DOHH2 (cell line): ENCODE data around the gene CERK.

ENCODE experiments used
- EZH2phosphoT487 ChIP-seq: fragments of 200-600 bp; sonication (generic); IDR thresholded peaks from 2 replicates; pipeline ENCODE4 v1.6.1; 2017; ENCODE audit warnings: borderline replicate concordance, mild to moderate bottlenecking, antibody characterized with exemption, low read length, moderate library complexity, mixed read lengths
- TF ChIP-seq, protein P1 (sequence below): fragments of 200-600 bp; sonication (generic); IDR thresholded peaks from one replicate; pipeline ENCODE4 v1.5.1; 2014; ENCODE audit warnings: antibody characterized with exemption, mild to moderate bottlenecking, low read depth, low read length; ENCODE audit not compliant: poor library complexity, severe bottlenecking

DNA sequence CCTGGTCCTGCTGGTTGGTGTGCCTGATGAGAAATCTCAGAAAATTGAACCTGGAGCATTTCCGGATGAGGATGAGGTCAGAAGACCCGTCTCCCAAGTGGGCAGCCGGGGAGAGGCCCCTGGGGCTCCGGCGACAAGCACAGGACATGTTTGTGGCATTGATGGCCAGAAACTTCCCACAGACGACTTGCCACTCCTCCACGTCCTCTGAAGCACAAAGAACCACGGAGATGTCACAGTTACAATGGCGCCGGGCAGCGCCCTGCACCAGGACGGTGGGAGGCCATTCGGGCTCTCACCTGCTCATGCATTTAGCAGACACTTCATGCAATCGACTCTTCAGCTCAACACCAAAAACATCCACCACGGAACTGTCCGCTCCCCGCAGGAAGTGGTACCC, 46.5 kb downstream of the CERK start:
- TF ChIP-seq, protein P1, sequence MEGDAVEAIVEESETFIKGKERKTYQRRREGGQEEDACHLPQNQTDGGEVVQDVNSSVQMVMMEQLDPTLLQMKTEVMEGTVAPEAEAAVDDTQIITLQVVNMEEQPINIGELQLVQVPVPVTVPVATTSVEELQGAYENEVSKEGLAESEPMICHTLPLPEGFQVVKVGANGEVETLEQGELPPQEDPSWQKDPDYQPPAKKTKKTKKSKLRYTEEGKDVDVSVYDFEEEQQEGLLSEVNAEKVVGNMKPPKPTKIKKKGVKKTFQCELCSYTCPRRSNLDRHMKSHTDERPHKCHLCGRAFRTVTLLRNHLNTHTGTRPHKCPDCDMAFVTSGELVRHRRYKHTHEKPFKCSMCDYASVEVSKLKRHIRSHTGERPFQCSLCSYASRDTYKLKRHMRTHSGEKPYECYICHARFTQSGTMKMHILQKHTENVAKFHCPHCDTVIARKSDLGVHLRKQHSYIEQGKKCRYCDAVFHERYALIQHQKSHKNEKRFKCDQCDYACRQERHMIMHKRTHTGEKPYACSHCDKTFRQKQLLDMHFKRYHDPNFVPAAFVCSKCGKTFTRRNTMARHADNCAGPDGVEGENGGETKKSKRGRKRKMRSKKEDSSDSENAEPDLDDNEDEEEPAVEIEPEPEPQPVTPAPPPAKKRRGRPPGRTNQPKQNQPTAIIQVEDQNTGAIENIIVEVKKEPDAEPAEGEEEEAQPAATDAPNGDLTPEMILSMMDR = no peak
- no peak for TF ChIP-seq EZH2phosphoT487
